GM18508 (cell line): Measurements from ENCODE around the gene ABHD8.

ENCODE experiments used
- ATAC-seq: cut with Tn5 transposase; IDR thresholded peaks from one replicate; pipeline ENCODE4 v1.9.1; 2021; ENCODE audit warnings: moderate number of reproducible peaks; ENCODE audit not compliant: insufficient read depth, unreplicated experiment

Gene ABHD8

GRCh38 chr19:17303167-17303939 lies at the start of gene ABHD8:
ABHD8 (minus strand) TSS chr19:17303425; CDS start chr19:17301616, 1,809 bp downstream.
- ATAC-seq, result no peak

GRCh38 chr19:17352608-17353280 lies 49.5 kb upstream of the ABHD8 start:
- no peak for ATAC-seq

GRCh38 chr19:17351815-17352435 lies 48.7 kb upstream of the ABHD8 start:
- ATAC-seq, result no peak

GRCh38 chr19:17348700-17349099 lies 45.5 kb upstream of the ABHD8 start:
- no peak for ATAC-seq

GRCh38 chr19:17347877-17348276 lies 44.7 kb upstream of the ABHD8 start:
- no peak for ATAC-seq

- ATAC-seq, result no peak
Measured at GRCh38 chr19:17347361-17347760, 44.1 kb upstream of the ABHD8 start.

GRCh38 chr19:17346109-17346671 lies 43.0 kb upstream of the ABHD8 start:
- no peak for ATAC-seq

GRCh38 chr19:17341845-17342244 lies 38.6 kb upstream of the ABHD8 start:
- no peak for ATAC-seq

GRCh38 chr19:17341386-17341785 lies 38.2 kb upstream of the ABHD8 start:
- ATAC-seq, result no peak

GRCh38 chr19:17340871-17341357 lies 37.7 kb upstream of the ABHD8 start:
- no peak for ATAC-seq

GRCh38 chr19:17340302-17340870 lies 37.2 kb upstream of the ABHD8 start:
- ATAC-seq, result no peak

- ATAC-seq, result no peak
Measured at GRCh38 chr19:17339088-17339741, 36.0 kb upstream of the ABHD8 start.

GRCh38 chr19:17338433-17339078 lies 35.3 kb upstream of the ABHD8 start:
- ATAC-seq, result no peak

GRCh38 chr19:17337675-17338432 lies 34.6 kb upstream of the ABHD8 start:
- ATAC-seq, result no peak

GRCh38 chr19:17336872-17337674 lies 33.8 kb upstream of the ABHD8 start, which contains the start of gene GTPBP3:
GTPBP3 (plus strand) TSS chr19:17337553; CDS start chr19:17337612, 59 bp downstream.
- ATAC-seq, result peak; percentile 67

GRCh38 chr19:17335575-17335974 lies 32.4 kb upstream of the ABHD8 start:
- ATAC-seq, result no peak

GRCh38 chr19:17334414-17335409 lies 31.5 kb upstream of the ABHD8 start, which contains the start of gene ANO8:
ANO8 (minus strand) TSS chr19:17334855; CDS start chr19:17334670, 185 bp downstream.
- no peak for ATAC-seq
